Esophagus squamous epithelium (tissue), 4 donors: ENCODE measurements around the gene GALNT14.

Source experiments
- POLR2A ChIP-seq, 4 donors: fragments of 450-650 bp; IDR thresholded peaks; one replicate each; pipeline ENCODE4 v1.6.1; 2017; ENCODE audit warnings: antibody characterized with exemption in 4 of 4, mild to moderate bottlenecking in 4 of 4, moderate library complexity in 3 of 4
- TF ChIP-seq, protein P1 (sequence below), 6 experiments: fragments of 450-650 bp in 4 of 6; fragments of 200-600 bp in 2 of 6; sonication (generic) in 2 of 6; IDR thresholded peaks; one replicate each; pipeline ENCODE4 v1.5.1; 2016 to 2019; ENCODE audit warnings: antibody characterized with exemption in 6 of 6, mild to moderate bottlenecking in 4 of 6, moderate library complexity in 4 of 6

DNA sequence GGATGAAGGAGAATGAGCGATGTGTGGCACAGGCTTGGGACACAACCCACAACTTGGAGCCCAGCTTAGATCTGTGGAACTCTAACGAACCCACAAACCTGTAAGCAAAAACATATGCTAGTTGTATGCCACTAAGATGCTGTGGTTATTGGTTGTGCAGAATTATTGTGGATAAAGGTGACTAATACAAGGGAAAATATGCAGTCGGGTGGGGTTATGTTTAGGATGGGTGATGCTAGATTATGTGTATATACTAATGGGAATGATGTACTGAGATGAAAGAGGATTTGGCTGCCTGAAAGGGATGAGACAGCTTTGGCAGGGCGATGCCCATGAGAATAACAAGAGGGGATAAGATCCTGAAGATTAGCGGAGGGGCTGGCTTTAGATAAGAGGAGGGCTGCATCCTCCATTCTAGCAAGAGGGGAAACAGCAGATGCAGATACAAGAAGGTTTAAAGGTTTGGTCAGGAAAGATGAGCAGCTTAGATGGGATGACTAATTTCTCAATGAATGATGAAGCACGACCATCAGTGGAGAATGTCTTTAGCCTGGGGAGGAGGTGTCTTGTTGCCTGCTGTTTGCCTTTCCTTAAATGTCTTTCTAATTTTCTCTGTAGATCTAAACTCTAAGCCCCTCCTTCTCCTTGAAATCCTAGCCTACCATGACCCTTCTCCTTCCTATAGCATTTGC, 49.6 kb downstream of the GALNT14 start:
- TF ChIP-seq, protein P1, sequence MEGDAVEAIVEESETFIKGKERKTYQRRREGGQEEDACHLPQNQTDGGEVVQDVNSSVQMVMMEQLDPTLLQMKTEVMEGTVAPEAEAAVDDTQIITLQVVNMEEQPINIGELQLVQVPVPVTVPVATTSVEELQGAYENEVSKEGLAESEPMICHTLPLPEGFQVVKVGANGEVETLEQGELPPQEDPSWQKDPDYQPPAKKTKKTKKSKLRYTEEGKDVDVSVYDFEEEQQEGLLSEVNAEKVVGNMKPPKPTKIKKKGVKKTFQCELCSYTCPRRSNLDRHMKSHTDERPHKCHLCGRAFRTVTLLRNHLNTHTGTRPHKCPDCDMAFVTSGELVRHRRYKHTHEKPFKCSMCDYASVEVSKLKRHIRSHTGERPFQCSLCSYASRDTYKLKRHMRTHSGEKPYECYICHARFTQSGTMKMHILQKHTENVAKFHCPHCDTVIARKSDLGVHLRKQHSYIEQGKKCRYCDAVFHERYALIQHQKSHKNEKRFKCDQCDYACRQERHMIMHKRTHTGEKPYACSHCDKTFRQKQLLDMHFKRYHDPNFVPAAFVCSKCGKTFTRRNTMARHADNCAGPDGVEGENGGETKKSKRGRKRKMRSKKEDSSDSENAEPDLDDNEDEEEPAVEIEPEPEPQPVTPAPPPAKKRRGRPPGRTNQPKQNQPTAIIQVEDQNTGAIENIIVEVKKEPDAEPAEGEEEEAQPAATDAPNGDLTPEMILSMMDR (IDR thresholded peaks at IDR 0.05), result no peak
- TF ChIP-seq POLR2A (IDR thresholded peaks at IDR 0.05), result no peak
